ENCODE results near the gene CACFD1.

The CACFD1 gene

DNA sequence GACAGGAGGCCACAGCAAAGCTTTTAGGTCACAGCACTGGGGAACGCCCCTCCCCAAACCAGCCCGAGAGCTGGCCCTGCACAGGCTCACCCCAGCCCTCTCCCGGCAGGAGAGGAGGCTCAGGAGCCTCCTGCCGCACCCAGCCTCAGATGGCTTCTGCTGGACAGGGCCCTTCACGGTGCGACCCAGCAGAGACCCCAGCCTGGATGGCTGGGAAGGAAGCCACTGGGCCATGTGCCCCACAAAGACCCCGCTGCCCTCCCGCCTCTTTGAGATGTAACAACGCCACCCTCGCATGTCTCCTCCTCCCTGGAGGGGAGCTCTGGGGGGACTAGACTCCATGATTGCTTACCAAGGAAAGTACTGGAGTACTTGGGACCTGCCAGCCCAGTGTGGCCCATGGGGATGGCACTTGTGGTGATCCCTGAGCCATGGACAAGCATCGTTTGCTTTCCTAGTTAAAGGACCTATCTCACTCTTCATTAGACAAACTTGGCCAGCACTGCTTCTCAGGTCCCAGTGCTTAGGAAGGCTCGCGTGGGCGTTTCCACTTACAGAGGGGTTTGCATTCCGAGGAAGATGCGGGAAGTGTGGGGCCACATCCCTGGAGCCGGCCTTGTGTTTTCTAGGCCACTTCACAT, 56.0 kb downstream of the CACFD1 start:
- DNase-seq (ENCODE audit: low read depth): no peak
- no peak overlapping the region for H3K4me3 ChIP-seq (ENCODE audit: control insufficient read depth, low read depth, low read length)
- no peak for TF ChIP-seq CTCF (IDR thresholded peaks at IDR 0.05; ENCODE audit: control insufficient read depth, insufficient read depth, low read depth, low read length, missing control alignments)

DNA sequence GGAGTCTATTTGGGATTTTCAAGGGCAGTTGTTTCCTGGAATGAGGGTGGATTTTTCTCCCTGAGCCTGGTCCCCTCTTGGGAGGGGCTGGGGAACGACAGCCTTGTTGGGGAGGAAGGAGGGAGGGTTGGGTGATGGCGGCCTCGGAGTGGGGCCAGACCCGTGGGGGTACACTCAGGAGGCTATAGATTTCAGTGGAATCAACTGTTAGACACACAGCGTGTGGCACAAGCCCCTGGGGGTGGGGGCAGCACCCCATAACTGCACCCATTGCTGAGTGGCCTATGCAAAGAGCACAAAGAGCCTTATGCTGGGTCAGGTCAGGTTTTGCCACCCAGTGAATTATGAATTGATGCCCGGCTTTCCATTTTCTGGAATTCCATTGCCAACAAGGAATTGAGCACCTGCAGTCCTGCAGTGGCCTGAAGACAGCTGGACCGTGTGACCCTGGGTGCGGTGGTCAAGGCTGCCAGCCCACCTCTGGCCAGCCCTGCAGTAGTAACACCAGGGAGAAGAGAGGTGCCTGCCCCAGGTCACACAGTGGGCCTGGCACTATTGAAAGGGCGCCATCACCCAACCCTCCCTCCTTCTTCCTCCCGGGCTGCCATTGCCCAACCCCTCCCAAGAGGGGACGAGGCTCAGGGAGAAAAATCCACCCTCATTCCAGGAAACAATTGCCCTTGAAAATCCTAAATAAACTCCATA, 56.6 kb downstream of the CACFD1 start:
- no peak overlapping the region for H3K4me3 ChIP-seq (ENCODE audit: control insufficient read depth, low read depth, low read length)
- no peak for TF ChIP-seq CTCF (IDR thresholded peaks at IDR 0.05; ENCODE audit: control insufficient read depth, insufficient read depth, low read depth, low read length, missing control alignments)

DNA sequence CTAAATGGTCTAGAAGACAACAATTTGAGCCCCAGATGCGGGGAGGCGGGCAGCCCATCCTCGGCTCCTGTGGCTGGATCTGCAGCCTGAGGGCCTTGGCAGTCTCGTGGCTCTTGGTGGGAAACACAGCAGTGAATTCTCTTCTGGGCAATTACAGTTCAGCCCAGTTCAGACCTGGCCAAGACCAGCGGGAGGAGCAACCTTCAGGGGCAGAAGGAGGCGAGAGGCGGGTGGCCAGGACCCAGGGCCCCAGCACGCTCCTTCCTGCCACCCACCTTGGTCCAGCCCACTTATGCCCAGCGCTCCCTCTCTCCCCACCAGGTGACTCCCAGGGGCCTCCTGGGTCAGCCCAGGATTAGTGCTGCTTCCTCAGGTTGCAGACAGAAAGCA, 57.2 kb downstream of the CACFD1 start:
- no peak for TF ChIP-seq CTCF (IDR thresholded peaks at IDR 0.05; ENCODE audit: control insufficient read depth, insufficient read depth, low read depth, low read length, missing control alignments)
- no peak overlapping the region for H3K4me3 ChIP-seq (ENCODE audit: control insufficient read depth, low read depth, low read length)
- DNase-seq (ENCODE audit: low read depth): no peak

More for the DNA sequence above, 56.6 kb downstream of the CACFD1 start:
- DNase-seq (ENCODE audit: low read depth): no peak

GRCh38 chr9:133517711-133518110, 57.9 kb downstream of the CACFD1 start:
- DNase-seq (ENCODE audit: low read depth): no peak
- no peak overlapping the region for H3K4me3 ChIP-seq (ENCODE audit: control insufficient read depth, low read depth, low read length)
- no peak for TF ChIP-seq CTCF (IDR thresholded peaks at IDR 0.05; ENCODE audit: control insufficient read depth, insufficient read depth, low read depth, low read length, missing control alignments)

DNA sequence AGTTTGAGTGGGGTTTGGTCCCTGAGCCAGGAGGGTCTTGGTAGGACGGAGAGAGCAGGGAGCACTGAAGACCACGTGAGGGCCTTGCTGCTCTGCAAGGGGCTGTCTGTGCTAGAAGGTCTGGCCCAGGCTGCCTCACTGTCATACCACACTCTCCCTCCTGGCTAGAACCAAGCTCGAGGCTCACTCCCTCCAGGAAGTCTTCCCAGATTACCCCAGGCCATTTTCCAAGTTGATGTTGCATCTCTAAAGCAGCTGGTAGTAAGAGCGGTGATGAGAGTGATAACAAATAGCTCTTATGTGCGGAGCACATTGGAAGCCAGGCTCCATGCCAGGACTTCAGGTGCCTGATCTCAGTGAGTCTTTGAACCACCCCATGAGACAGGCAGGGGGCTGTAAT, 58.4 kb downstream of the CACFD1 start:
- DNase-seq (ENCODE audit: low read depth): no peak
- H3K4me3 ChIP-seq (ENCODE audit: control insufficient read depth, low read depth, low read length): no peak overlapping the region
- TF ChIP-seq CTCF (IDR thresholded peaks at IDR 0.05; ENCODE audit: control insufficient read depth, insufficient read depth, low read depth, low read length, missing control alignments): no peak

- TF ChIP-seq CTCF (IDR thresholded peaks at IDR 0.05; ENCODE audit: control insufficient read depth, insufficient read depth, low read depth, low read length, missing control alignments): no peak
- no peak overlapping the region for H3K4me3 ChIP-seq (ENCODE audit: control insufficient read depth, low read depth, low read length)
- no peak for DNase-seq (ENCODE audit: low read depth)
Measured at GRCh38 chr9:133518706-133519449, 59.1 kb downstream of the CACFD1 start.

Data from AG09309 (cell line).